GM21526 (cell line): ENCODE measurements around the gene FRMPD1.
A peak's percentile ranks its signal among the peaks of the same experiment; 100 is the strongest.
"Not testable (repeated sequence)": the region's sequence is repeated elsewhere in the genome, so short reads cannot be mapped to it uniquely, and the experiment has no call there.

Source experiments
- ATAC-seq: cut with Tn5 transposase; IDR thresholded peaks from one replicate; pipeline ENCODE4 v1.9.1; 2021; ENCODE audit warnings: moderate library complexity; ENCODE audit not compliant: unreplicated experiment, low FRiP score

The FRMPD1 gene

GRCh38 chr9:37730256-37730655, 79.5 kb downstream of the FRMPD1 start:
- no peak for ATAC-seq

GRCh38 chr9:37730839-37731238, 80.1 kb downstream of the FRMPD1 start:
- no peak for ATAC-seq

DNA sequence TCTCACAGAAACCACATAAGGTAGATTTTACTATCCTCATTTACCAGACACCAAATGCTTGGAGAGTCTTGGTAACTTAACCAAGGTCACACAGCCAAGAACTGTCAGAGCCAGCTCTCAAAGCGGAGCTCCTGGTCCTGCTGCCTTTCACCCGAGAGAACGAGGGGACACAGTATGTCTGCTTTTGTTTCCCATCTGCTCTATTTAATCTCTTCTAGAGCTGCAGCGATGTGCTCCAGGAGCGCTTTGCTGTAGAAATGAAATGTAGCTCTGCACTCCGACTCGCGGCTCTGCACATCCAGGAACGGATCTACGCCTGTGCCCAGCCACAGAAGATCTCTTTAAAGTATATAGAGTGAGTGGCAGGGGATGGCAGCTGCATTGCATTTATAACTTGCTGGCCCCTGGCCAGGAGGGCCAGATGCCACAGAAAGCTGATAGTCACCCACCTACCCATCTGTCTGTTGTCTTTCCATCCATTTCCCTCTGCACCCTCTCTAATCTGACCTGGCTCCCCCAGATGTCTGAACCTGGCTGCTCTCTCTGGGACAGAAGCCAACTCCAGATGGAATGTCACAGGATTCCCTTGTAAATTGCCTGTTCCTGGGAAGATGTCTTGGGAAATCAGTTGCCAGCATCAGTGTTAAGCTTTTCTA, 81.5 kb downstream of the FRMPD1 start:
- no peak for ATAC-seq

GRCh38 chr9:37732952-37733351, 82.2 kb downstream of the FRMPD1 start:
- no peak for ATAC-seq

GRCh38 chr9:37739222-37739621, 88.5 kb downstream of the FRMPD1 start:
- no peak for ATAC-seq

DNA sequence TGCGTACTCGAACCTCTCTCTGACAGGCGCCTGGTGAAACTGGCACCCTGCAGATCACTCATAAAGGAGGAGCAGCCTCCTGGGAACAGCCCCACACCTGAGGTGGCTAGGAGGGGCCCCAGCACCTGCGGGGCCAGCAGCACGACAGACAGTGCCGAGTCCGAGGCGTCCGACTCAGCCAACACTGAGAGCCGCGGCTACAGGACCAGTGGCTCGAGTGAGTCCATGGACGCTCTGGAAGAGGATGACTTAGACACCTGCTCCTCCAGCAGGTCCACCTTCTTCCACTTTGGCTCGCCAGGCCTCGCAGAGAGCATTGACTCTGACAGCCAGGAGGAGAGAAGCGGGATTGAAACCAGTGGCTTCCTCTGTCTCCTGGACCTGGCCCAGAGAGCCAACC, 89.4 kb downstream of the FRMPD1 start:
- no peak for ATAC-seq

GRCh38 chr9:37740631-37741328, 90.0 kb downstream of the FRMPD1 start:
- ATAC-seq = no peak

GRCh38 chr9:37745970-37746369, 95.2 kb downstream of the FRMPD1 start:
- ATAC-seq = no peak

GRCh38 chr9:37746448-37747270, 95.9 kb downstream of the FRMPD1 start:
- ATAC-seq = no peak

- ATAC-seq = peak; percentile 61
These were observed 96.6 kb downstream of the FRMPD1 start for GRCh38 chr9:37747271-37747753.

DNA sequence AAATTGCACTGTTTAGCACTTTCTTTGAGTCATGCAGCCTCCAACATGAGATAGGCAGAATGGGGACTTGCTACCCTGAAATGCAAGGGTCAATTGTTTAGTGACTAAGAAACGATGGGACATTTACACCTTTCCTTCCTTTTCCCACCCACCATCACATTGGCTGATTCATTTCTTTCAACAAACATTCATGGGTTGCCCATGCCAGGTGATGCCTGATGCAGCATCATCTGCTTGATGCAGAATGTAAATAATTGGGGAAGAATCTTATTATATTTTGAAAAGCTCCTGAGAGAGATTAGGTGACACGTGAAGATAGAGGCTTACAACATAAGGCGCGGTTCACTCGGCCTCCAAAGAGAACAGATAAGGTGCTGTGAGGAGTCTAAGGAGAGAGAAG, 98.4 kb downstream of the FRMPD1 start:
- ATAC-seq = no peak

GRCh38 chr9:37751186-37751585, 100.4 kb downstream of the FRMPD1 start:
- no peak for ATAC-seq

DNA sequence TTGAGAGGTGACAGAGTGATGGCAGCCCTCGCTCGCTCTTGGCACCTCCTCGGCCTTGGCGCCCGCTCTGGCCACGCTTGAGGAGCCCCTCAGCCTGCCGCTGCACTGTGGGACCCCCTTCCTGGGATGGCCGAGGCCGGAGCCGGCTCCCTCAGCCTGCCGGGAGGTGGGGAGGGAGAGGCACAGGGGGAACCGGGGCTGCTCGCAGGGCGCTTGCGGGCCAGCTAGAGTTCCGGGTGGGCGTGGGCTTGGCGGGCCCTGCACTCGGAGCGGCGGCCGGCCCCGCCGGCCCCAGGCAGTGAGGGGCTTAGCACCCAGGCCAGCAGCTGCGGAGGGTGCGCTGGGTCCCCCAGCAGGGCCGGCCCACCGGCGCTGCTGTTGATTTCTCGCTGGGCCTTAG, 101.0 kb downstream of the FRMPD1 start:
- not testable (repeated sequence) for ATAC-seq

GRCh38 chr9:37752112-37752511, 101.4 kb downstream of the FRMPD1 start:
- not testable (repeated sequence) for ATAC-seq

DNA sequence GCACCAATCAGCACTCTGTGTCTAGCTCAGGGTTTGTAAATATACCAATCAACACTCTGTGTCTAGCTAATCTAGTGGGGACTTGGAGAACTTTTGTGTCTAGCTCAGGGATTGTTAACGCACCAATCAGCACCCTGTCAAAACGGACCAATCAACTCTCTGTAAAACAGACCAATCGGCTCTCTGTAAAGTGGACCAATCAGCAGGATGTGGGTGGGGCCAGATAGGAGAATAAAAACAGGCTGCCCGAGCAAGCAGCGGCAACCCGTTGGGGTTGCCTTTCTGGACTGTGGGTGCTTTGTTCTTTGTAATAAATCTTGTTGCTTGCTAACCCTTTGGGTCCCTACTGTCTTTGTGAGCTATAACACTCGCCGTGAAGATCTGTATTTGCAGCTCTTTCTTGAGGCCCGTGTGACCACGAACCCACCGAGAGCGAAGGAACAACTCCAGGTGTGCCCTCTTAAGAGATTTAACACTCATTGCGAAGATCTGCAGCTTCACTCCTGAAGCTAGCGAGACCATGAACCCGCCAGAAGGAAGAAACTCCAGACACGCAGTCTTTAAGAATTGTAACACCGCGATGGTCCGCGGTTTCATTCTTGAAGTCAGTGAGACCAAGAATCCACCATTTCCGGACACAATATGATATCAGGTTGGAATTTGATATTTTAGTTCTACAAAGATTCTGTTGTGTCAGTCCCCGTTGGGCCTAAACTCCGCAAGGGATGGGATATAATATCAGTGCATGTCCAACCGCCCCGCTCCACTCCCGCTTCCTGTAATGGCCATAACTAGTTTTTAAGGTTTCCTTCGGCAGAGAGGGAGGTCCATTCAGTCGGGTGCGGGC, 102.1 kb downstream of the FRMPD1 start:
- ATAC-seq = no peak

DNA sequence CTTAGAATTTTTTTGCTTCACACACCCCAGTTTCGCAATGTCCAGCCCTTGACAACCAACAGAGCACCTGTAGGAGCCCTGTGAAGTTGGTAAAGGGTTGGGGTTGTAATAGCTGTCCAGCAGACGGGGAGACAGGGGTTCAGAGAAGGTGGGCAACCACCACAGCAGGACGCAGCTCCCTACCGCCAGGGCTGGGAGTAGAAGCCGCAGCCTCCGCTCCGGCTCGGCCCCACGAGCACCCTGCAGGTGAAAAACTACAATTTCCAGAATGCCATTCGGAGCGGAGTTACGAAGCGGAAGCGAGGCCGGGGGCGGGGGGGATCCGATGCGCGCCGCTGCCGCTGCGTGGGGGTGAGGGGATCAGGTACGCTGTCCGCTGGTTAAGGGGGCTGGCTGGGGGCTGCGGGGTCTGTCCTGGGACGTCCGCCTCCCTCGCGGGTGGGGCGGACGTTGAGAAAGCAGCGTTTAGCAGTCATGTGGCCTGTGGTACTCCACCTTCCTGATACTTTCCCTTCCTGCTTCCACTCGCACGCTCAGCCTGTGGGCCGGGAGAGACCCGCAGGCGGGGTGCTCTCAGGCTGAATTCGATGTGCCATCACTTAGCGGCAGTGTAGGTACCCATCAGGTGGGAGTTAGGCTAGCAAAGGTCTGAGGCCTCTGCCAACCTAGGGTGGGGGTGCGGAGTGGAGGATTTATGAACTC, 102.9 kb downstream of the FRMPD1 start, which contains the start of gene TRMT10B:
Gene TRMT10B (plus strand): TSS at position 317 of the 702 bp plus-strand sequence. CDS start 8,127 bp downstream, outside the sequence.
- peak; percentile 86 for ATAC-seq

GRCh38 chr9:37758747-37759146, 108.0 kb downstream of the FRMPD1 start:
- no peak for ATAC-seq

DNA sequence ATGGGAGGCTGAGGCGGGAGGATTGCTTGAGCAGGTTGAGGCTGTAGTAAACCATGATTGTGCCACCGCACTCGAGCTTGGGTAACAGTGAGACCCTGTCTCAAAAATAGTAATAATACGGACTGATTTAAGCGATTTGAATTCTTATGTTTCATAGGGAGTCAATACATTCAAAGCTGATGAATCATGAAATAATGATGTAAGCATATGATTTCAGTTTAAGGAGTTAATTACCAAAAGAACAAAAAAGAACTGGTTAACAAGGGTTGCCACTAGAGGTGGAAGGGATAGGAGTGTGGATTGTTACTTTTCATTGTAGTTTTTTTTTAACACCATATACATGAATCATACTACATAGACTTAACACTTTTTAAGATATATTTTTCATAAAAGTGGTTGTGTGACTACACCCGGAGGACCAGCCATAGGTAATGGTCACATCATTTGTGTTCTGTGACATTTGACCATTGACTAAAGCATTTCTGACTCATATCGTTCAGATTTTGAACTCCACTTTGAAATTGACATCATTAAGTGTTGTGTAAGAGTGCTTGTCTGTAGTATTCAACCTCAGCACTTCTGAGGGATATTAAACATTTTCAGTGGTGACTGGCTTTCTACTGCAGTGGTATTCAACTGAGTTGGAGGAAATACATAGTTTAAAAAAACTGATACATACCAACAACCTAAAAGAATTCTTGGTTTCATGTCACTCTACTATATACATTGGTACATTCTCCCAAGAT, 109.8 kb downstream of the FRMPD1 start:
- ATAC-seq = no peak

GRCh38 chr9:37761511-37761910, 110.8 kb downstream of the FRMPD1 start:
- ATAC-seq = no peak
